A172 (cell line): ENCODE data around the gene AP3S1. TPM values are rescaled to one million over a fixed set of nuclear protein-coding genes. Genes with fewer than 3 reads are reported as not detected.
A peak's percentile ranks its signal among the peaks of the same experiment; 100 is the strongest.
"Not testable (repeated sequence)": the region's sequence is repeated elsewhere in the genome, so short reads cannot be mapped to it uniquely, and the experiment has no call there.

Experiments
- DNase-seq: peaks from one replicate; pipeline ENCODE4 v3.0.0-alpha.2; 2015; ENCODE audit warnings: low spot score
- total RNA-seq: library from RNA; depleted of rRNA; stranded (reverse); fragments of >200 nt; shearing (Covaris generic); gene quantifications from 2 replicates; pipeline ENCODE4 v1.2.3, GENCODE V29; 2014

AP3S1 gene
- total RNA-seq, 1 experiment from 2014 or later, result 552 TPM

DNA sequence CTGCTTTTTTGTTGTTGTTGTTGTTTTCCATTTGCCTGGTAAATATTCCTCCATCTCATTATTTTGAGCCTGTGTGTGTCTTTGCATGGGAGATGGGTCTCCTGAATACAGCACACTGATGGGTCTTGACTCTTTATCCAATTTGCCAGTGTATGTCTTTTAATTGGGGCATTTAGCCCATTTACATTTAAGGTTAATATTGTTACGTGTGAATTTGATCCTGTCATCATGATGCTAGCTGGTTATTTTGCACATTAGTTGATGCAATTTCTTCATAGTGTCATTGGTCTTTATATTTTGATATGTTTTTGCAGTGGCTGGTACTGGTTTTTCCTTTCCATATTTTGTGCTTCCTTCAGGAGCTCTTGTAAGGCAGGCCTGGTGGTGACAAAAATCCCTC, 16.8 kb upstream of the AP3S1 start:
- DNase-seq, result not testable (repeated sequence)

- no peak for DNase-seq
Measured at GRCh38 chr5:115825948-115826347, 15.8 kb upstream of the AP3S1 start.

DNA sequence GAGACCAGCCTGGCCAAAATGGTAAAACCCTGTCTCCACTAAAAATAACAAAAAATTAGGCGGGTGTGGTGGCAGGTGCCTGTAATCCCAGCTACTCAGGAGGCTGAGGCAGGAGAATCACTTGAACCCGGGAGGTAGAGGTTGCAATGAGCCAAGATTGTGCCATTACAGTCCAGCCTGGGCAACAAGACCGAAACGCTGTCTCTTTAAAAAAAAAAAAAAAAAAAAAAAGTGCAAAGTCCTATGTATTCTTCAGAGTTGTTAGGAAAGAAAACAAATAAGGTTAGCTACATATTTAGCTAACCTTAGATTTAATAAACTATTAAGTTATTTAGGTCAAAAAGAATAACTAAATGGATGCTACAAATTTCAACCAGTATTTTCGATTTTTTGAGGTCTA, 11.8 kb upstream of the AP3S1 start:
- no peak for DNase-seq

GRCh38 chr5:115831163-115831768, 10.5 kb upstream of the AP3S1 start:
- peak; percentile 49 for DNase-seq

DNA sequence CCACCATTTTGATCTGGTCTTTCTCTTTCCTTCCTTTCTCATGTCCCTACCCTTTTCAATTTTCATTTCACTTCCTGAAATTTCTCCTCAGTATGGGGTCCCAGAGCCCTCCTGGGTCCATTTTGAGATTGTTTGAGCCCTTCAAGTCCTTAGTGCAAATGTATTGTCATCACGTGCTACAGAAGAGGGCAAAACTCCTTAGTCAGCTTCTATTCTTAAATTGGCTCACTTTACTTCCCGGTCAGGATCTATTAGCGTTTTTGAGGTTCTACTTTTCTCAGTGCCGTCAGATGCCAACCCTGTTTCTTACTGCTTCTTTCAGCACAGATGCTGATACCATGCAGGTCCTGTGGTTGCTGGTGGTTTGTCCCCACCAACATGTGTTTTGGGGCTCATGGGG, 6.3 kb upstream of the AP3S1 start:
- no peak for DNase-seq

GRCh38 chr5:115838885-115839518, 2.7 kb upstream of the AP3S1 start:
- peak; percentile 73 for DNase-seq

DNA sequence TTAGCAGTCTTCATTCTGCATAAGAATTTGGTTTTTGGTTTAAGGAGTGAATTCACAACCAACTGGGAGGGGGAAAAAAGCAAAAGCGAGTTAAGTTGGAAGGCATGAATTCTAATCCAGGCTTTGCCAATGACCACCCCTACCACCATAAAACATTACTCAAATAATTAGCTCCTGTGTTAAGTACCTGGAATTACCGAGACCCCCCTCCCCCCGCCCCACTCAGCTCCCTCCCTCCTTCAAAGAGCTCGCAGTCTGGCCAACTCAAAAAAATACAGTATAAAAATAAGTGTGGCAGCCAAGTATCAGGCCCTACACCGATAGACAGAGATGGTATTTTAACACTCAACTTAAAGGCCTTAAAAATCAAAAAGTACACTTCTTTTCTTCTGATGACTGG, 862 bp upstream of the AP3S1 start:
- no peak for DNase-seq

DNA sequence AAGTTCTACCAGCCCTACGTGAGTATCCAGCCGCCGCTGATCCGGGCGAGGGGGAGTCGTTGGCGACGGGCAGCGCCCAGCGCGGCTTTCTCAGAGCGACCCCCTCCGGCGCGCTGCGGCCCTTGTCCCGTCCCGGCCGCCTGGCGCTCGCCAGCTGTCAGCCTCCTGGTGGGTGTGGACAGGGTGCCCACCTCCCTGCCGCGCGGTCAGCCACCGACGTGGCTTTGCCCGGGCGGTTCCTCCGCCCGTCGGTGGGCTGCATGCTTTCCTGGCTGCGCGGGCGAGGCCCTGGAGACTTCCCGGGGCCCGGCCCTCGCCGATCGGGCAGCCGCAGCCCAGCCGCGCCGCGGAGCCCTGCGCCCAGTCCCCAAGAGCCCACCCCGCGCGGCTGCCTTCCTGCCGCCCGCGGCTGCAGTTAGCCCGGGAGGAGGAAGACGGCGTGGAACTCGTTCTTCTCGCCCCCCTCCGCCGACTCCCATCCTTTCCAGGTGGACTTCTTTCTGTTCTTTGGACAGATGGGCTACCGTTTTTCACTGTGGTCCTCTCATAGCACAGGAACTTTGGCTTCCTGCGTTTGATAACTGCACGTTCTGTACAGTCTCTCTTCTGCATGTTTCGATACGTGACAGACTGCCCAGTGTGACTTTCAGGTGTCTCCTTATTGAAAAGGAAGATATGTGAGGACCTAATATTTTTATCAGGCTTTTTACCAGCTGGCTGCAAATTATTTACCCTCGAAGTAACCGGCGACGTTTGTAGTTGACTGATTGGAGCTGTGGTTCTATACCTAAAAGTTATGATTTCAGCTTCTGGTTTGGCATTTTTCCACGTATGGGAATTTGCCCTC, 577 bp downstream of the AP3S1 start:
- DNase-seq, result peak; percentile 26

GRCh38 chr5:115842952-115843351, 1.2 kb downstream of the AP3S1 start:
- no peak for DNase-seq

DNA sequence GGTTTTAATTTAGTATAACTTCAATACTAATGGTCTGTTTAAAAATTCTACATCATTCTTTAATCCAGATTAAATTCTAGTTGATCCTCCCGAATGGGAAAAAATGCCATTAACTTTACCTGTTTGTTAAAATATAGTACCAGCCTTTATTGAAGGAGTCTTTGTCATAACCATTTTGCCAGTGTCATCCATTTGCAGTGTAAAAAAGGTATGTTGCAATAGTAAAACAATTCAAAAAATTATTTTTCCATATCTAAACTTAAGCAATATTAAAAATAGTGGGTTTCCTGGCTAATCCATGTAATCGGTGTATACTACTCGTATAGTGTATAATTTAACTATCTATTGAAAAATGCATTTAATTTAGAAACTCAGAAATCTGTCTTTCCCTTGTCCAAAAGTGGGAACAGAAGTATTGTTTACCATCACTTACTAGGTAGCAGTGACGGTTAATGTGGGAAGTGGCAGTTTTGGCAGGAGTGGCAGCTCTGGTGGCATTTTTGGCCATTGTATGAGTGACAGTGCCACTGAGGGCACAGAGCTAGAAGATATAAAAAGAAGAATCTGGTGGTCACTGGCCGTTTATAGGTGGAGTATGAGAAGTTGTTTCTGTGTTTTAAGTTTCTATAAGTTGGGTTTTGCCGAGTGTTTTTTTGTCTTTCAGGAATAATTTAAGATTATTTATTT, 1.9 kb downstream of the AP3S1 start:
- no peak for DNase-seq

DNA sequence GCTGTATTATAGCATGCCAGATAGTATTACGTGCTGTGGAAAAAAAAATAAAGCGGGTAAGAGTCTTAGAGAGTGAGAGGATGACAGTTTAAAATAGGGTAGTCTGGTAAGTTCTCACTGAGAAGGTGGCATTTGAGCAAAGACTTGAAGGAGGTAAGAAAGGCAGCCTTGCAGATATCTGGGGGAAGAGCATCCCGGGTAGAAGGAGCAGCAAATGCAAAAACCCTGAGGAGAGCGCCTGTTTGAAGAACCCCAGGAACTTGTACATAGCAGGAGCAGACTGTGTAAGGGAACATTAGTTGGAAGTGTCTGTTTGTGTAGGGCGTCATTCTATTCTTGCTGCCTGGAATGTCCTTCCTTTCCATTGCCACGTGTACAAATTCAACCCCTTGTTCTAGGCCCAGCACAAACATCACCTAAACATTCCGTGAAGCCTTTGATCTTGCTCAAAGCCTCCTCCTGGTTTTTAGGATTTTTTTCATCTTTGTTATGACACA, 2.6 kb downstream of the AP3S1 start:
- no peak for DNase-seq

- DNase-seq, result no peak
Measured at GRCh38 chr5:115847290-115847689, 5.6 kb downstream of the AP3S1 start.

- DNase-seq, result no peak
Measured at GRCh38 chr5:115849258-115849798, 7.6 kb downstream of the AP3S1 start.

DNA sequence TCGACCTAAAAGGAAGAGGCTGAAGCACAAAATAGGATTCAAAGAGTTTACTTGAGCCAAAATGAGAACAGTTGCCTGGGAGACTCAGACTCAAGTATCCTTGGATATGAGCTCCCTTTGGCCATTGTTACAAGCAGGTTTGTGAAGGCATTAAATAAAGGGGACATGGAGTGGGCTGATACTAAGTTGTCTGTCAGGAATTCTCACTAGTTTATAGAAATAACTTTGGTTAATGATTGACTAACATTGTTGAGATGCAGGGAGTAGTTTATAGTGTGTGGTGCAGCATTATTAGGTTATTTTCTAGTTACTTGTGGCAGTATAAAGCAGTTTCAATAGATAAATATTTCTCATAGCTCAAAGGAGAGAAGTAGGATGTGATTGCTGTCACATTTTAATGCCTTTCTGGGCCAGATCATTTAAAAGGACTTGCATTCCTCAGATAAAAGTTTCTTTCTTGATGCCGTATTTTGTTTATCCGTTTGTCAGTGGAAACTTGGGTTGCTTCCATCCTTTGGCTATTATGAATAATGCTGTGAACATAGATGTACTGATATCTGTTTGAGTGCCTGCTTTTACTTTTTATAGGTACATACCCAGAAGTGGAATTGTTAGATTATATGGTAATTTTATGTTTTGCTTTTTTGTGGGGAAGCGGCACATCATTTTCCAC, 9.1 kb downstream of the AP3S1 start:
- DNase-seq, result no peak

DNA sequence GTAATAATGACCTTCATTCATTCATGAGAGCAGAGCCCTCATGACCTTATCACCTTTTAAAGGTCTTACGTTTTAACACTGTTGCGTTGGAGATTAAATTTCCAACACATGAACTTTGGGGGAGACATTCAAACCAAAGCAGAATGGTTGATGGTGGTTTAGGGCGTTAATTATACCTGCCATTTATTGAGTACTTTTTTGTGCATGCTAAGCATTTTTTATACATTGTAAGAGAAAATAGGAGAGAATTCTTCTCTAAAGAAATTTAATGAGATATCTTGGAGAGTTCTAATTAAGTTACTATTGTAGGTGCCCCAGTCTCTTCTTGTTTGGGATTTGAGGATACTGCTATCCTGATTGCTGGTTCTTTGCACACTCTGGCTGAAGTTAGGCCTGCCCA, 12.4 kb downstream of the AP3S1 start:
- no peak for DNase-seq

DNA sequence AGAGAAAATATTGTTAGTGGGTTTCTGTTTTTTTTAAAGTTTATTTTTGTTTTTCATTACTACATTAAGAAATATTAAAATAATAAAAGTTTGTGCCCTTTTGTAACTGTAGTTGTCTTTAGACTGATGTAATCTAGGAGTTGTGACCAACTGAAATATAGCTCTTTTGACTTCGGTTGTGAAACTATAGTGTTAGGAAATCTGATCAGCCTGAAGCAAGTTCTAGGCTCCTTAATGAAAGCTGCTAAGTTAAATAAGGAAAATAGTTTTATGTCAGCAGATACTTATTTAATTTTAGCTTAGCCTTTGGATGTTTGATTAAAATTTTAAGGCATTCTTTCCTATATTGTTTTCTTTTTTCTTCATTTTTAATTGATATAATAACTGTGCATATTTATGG, 14.2 kb downstream of the AP3S1 start:
- no peak for DNase-seq

GRCh38 chr5:115857057-115857479, 15.3 kb downstream of the AP3S1 start:
- no peak for DNase-seq

- DNase-seq, result peak; percentile 36
Measured at GRCh38 chr5:115857626-115858349, 16.1 kb downstream of the AP3S1 start.

- DNase-seq, result no peak
Measured at GRCh38 chr5:115858396-115858795, 16.7 kb downstream of the AP3S1 start.

DNA sequence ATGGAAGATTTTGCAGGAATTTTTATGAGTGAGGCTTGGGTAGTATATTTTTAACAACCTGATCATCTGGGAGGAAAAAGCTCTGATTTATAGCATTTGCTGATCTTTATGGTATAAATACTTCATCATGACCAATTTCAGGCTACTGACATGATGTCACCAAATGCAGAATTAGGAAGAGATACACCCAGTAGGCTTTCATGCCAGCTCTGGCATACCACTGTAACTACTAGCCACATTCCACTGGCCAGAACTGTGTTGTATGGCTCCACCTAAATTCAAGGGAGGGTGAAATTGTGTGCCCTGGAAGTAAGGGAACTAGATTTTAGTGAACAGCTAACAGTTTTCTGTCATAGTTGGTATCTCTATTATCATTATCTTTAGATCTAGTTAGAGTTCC, 17.6 kb downstream of the AP3S1 start:
- no peak for DNase-seq
